ENCODE data around the gene SNCAIP. TPM values are rescaled to one million over a fixed set of nuclear protein-coding genes. Genes with fewer than 3 reads are reported as not detected.

SNCAIP gene
- total RNA-seq, 1 donor from 2014 or later: not detected

DNA sequence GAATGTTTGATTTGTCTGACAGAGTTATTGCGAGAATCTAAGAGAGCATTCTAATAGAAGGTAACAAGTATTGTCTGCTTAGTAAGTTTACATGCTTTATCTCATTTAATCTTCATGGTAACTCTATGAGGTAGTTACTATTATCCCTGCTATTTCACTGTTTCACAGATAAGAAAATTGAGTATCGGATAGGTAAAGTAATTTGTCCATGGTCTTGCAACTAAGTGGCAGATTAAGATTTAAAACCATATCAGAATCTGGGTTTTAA is 118.2 kb downstream of the SNCAIP start:
- no peaks in the 10 kb centered on the region for H3K9me3 Mint-ChIP-seq
- no peak overlapping the region for H3K27ac Mint-ChIP-seq
- no peaks in the 10 kb centered on the region for H3K4me1 Mint-ChIP-seq (ENCODE audit: low read depth)
- H3K4me3 Mint-ChIP-seq (ENCODE audit: low read depth): no peak overlapping the region
- H3K36me3 Mint-ChIP-seq (ENCODE audit: low read depth): no peaks in the 10 kb centered on the region
- no peak for DNase-seq (ENCODE audit: low spot score)
- no peaks in the 10 kb centered on the region for H3K27me3 Mint-ChIP-seq (ENCODE audit: low read depth)
- intact Hi-C loops (cut with micrococcal nuclease): no loop called here

DNA sequence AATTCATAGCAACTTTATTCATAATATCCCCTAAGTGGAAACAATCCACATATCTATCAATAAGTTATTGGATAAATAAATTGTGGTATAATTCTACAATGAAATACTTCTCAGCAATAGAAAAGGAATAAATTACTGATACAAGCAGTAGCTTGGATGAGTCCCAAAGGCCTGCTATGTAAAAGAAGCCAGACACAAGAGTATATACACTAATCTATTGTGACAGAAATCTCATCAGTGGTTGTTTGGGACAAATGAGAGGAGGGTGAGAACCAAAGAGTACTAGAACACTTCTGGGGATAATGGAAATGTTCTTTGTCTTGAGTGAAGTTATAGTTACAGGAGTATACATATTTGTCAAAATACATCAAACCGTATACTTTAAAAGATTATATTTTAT is 119.3 kb downstream of the SNCAIP start:
- DNase-seq (ENCODE audit: low spot score): no peak
- Mint-ChIP-seq H3K36me3 (ENCODE audit: low read depth) (no peaks in the 10 kb centered on the region), H3K27me3 (ENCODE audit: low read depth) (no peaks in the 10 kb centered on the region), H3K4me3 (ENCODE audit: low read depth) (no peak overlapping the region), H3K9me3 (no peaks in the 10 kb centered on the region), H3K4me1 (ENCODE audit: low read depth) (no peaks in the 10 kb centered on the region), H3K27ac (no peak overlapping the region)
- intact Hi-C loops (cut with micrococcal nuclease): no loop called here

DNA sequence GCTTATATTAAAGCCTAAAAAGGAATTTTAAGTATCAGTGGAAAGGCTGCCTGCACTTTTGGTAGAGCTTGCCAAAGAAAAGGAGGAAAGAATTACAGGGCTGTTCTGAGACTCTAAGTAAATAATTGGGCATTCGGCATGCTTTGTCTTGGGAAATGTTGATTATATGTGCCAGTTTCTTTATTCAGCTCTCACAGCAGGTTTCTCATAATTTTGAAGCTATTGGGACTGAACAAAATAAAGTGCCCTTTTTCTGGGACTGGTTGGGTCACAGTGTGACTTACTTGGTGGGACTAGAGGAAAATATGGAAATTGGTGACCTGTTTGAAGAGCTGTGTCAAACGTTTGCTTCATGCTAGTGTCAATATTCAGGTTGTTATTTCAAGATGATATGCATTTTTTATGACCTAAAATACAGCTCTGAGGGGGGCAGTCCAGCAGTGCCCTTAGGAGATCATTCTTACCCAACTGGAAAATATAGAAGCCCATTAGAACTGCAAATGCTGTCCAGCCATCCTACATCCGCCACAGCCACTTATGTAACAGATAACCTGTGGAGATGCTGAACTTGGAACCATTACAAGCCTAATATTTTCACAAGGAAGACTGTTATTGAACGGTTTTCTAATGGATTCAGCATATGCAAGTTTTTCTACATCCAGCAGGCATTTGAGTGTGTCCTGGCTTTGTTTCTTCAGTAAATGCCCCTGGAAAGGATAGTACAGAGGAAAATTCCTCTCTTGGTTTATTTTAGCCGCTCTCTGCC is 122.4 kb downstream of the SNCAIP start:
- no peak overlapping the region for H3K4me3 Mint-ChIP-seq (ENCODE audit: low read depth)
- no peaks in the 10 kb centered on the region for H3K27me3 Mint-ChIP-seq (ENCODE audit: low read depth)
- intact Hi-C loops (cut with micrococcal nuclease): no loop called here
- no peaks in the 10 kb centered on the region for H3K9me3 Mint-ChIP-seq
- DNase-seq (ENCODE audit: low spot score): no peak
- no peaks in the 10 kb centered on the region for H3K36me3 Mint-ChIP-seq (ENCODE audit: low read depth)
- H3K4me1 Mint-ChIP-seq (ENCODE audit: low read depth): no peaks in the 10 kb centered on the region
- H3K27ac Mint-ChIP-seq: no peak overlapping the region

DNA sequence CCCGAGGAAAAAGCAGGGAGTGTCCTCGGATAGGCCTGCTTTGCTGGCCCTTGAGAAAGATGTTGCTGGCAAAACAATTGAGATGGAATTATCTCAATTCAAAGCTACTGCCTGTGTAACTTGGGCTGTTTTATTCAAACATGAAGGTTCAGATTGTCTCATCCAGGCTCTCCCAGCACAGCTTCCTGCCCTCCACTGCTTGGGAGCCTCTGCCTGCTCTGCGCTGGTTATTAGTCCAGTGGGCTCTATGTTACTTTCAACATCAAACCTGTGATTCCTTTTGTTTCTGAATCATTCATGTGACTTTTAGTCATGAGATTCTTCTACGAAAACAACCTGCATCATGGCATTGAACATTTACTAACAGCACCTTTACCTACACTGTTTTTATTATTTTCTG is 123.2 kb downstream of the SNCAIP start:
- no peak for DNase-seq (ENCODE audit: low spot score)
- Mint-ChIP-seq H3K9me3 (no peaks in the 10 kb centered on the region), H3K27me3 (ENCODE audit: low read depth) (no peaks in the 10 kb centered on the region), H3K27ac (no peak overlapping the region), H3K4me3 (ENCODE audit: low read depth) (no peak overlapping the region), H3K4me1 (ENCODE audit: low read depth) (no peaks in the 10 kb centered on the region), H3K36me3 (ENCODE audit: low read depth) (no peaks in the 10 kb centered on the region)
- intact Hi-C loops (cut with micrococcal nuclease): no loop called here

DNA sequence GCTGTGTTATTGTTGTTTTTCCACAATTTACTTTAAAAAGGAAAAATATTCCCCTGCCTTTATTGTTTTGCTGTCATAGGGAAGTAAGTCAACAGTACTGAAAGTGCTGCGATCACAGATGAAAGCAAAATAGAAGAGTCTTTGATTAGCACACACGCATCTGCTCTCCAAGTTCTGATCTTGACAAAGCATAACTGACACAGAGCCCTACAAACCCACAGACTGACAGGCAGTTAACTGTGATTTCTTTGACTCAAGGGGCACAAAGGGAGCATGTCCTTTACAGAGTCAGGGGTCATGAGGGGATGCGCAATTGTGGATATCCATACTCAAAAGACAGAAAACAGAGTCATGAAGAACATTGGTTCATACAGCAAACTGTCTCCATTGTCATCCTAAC is 123.7 kb downstream of the SNCAIP start:
- H3K27me3 Mint-ChIP-seq (ENCODE audit: low read depth): no peaks in the 10 kb centered on the region
- H3K9me3 Mint-ChIP-seq: no peaks in the 10 kb centered on the region
- H3K4me1 Mint-ChIP-seq (ENCODE audit: low read depth): no peaks in the 10 kb centered on the region
- no peak for DNase-seq (ENCODE audit: low spot score)
- no peaks in the 10 kb centered on the region for H3K36me3 Mint-ChIP-seq (ENCODE audit: low read depth)
- H3K4me3 Mint-ChIP-seq (ENCODE audit: low read depth): no peak overlapping the region
- intact Hi-C loops (cut with micrococcal nuclease): no loop called here
- no peak overlapping the region for H3K27ac Mint-ChIP-seq

DNA sequence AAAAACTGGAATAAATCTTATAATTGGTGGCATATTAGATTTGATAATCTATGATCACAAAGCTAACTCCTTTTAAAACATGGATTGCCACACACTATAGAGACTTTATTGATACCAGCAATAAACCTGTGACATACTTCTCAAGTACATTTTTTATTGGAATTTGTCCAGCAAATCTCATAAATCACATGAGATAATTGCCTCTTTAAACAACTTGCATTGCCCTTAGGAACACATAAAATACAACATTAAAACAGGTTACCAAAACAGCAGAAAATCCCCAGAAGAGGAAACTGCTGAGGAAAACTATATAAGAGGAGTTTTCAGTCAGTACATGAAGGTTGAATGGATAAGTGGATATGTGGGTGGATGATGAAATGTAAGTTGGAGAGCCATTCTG is 124.6 kb downstream of the SNCAIP start:
- Mint-ChIP-seq H3K27ac (no peak overlapping the region), H3K9me3 (no peaks in the 10 kb centered on the region), H3K36me3 (ENCODE audit: low read depth) (no peaks in the 10 kb centered on the region), H3K4me1 (ENCODE audit: low read depth) (no peaks in the 10 kb centered on the region), H3K4me3 (ENCODE audit: low read depth) (no peak overlapping the region), H3K27me3 (ENCODE audit: low read depth) (no peaks in the 10 kb centered on the region)
- intact Hi-C loops (cut with micrococcal nuclease): no loop called here
- DNase-seq (ENCODE audit: low spot score): no peak

DNA sequence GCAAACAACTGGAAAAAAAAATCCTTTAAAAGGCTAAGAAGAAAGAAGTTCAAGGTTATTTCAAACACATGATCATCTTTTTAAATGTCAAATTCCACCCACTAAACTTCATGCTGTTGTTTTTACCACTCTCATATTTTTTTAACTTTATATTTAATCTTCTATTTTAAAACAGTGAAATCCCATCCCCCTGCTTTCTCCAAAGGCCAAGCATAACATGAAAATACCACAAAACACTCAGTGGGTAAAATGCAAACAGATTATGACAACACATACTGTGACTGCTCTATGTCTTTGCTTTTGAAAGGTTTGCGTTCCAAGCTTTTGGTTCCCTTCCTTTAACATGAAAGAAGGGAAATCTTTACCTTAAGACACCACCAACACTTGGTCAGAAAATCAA is 127.6 kb downstream of the SNCAIP start:
- Mint-ChIP-seq H3K9me3 (no peaks in the 10 kb centered on the region), H3K4me3 (ENCODE audit: low read depth) (no peak overlapping the region)

DNA sequence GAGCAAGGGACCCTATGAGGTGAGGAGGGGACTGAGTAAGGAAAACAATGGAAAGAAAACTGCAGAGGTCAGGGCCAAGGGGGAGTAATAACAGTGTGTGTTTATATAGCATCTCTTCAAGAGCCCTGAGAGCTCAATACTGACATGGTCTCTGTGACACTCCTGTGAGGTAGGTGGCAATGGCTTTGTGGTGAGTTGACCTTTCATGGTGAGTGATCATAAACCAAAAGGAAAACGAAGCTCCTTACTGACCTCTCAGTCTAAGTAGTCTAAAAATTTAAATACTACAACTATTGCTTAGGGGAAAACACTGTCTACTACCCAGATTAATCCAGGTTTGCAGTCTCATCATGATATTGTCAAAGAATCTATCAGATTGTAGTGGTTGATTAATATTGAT is 130.9 kb downstream of the SNCAIP start:
- Mint-ChIP-seq H3K36me3 (ENCODE audit: low read depth) (no peaks in the 10 kb centered on the region), H3K27ac (no peak overlapping the region), H3K4me1 (ENCODE audit: low read depth) (no peaks in the 10 kb centered on the region), H3K27me3 (ENCODE audit: low read depth) (no peaks in the 10 kb centered on the region), H3K9me3 (no peaks in the 10 kb centered on the region), H3K4me3 (ENCODE audit: low read depth) (no peak overlapping the region)
- no peak for DNase-seq (ENCODE audit: low spot score)
- intact Hi-C loops (cut with micrococcal nuclease): no loop called here

More for the DNA sequence above, 127.6 kb downstream of the SNCAIP start:
- no peaks in the 10 kb centered on the region for H3K36me3 Mint-ChIP-seq (ENCODE audit: low read depth)
- no peaks in the 10 kb centered on the region for H3K4me1 Mint-ChIP-seq (ENCODE audit: low read depth)
- H3K27ac Mint-ChIP-seq: no peak overlapping the region
- no peaks in the 10 kb centered on the region for H3K27me3 Mint-ChIP-seq (ENCODE audit: low read depth)
- no peak for DNase-seq (ENCODE audit: low spot score)
- intact Hi-C loops (cut with micrococcal nuclease): no loop called here

DNA sequence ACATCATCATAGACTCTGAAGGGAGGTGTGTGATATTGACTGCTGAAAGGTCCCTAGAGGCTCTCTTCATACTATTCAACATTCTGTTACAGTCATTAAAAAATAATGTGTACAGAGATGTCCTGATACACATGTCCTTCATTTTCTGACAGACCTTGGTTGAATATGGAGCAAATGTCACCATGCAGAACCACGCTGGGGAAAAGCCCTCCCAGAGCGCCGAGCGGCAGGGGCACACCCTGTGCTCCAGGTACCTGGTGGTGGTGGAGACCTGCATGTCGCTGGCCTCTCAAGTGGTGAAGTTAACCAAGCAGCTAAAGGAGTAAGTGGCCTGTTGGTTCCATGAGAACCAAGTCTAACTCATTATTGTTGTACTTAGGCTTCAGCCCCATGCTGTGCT is 132.4 kb downstream of the SNCAIP start:
- no peaks in the 10 kb centered on the region for H3K4me1 Mint-ChIP-seq (ENCODE audit: low read depth)
- intact Hi-C loops (cut with micrococcal nuclease): no loop called here
- no peaks in the 10 kb centered on the region for H3K36me3 Mint-ChIP-seq (ENCODE audit: low read depth)
- H3K9me3 Mint-ChIP-seq: no peaks in the 10 kb centered on the region
- no peak overlapping the region for H3K27ac Mint-ChIP-seq
- no peak for DNase-seq (ENCODE audit: low spot score)
- H3K4me3 Mint-ChIP-seq (ENCODE audit: low read depth): no peak overlapping the region
- no peaks in the 10 kb centered on the region for H3K27me3 Mint-ChIP-seq (ENCODE audit: low read depth)

DNA sequence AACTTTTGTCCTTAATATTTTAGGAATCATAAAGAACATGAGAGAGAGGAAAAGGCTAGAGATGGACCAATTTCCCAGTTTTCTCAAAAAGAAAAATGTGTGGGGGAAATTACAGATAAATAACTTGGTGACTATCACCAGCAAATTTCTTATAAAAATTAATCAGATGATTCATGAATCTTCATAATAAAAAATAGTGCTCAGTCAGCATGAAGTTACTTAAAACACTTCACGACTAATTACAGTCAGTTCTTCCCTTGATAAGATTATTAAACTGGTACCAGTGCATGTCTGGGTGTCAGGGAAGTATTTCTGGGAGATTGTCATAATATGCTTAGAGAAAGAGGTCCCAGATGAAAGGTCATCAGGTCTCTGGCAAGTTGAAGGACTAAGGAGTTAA is 133.0 kb downstream of the SNCAIP start:
- H3K27me3 Mint-ChIP-seq (ENCODE audit: low read depth): no peaks in the 10 kb centered on the region
- DNase-seq (ENCODE audit: low spot score): no peak

DNA sequence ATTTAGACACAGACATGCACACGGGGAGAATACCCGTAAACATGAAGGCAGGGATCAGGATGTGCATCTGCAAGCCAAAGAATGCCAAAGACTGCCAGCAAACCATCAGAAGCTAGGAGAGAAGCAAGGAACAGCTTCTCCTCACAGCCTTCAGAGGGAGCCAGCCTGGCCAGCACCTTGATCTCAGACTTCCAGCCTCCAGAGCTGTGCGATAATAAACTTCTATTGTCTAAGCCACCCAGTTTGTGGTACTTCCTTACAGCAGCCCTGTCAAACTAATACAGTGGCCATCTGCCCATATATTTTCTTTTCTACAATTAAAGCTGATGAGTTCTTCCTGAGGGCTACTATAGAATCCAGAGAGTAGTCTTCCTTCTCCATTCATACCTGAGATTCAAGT is 135.0 kb downstream of the SNCAIP start:
- Mint-ChIP-seq H3K27ac (no peak overlapping the region), H3K36me3 (ENCODE audit: low read depth) (no peaks in the 10 kb centered on the region), H3K4me1 (ENCODE audit: low read depth) (no peaks in the 10 kb centered on the region), H3K27me3 (ENCODE audit: low read depth) (no peaks in the 10 kb centered on the region), H3K4me3 (ENCODE audit: low read depth) (no peak overlapping the region), H3K9me3 (no peaks in the 10 kb centered on the region)
- intact Hi-C loops (cut with micrococcal nuclease): no loop called here
- no peak for DNase-seq (ENCODE audit: low spot score)

More for the DNA sequence above, 133.0 kb downstream of the SNCAIP start:
- Mint-ChIP-seq H3K4me1 (ENCODE audit: low read depth) (no peaks in the 10 kb centered on the region), H3K9me3 (no peaks in the 10 kb centered on the region), H3K4me3 (ENCODE audit: low read depth) (no peak overlapping the region), H3K36me3 (ENCODE audit: low read depth) (no peaks in the 10 kb centered on the region), H3K27ac (no peak overlapping the region)
- intact Hi-C loops (cut with micrococcal nuclease): no loop called here

DNA sequence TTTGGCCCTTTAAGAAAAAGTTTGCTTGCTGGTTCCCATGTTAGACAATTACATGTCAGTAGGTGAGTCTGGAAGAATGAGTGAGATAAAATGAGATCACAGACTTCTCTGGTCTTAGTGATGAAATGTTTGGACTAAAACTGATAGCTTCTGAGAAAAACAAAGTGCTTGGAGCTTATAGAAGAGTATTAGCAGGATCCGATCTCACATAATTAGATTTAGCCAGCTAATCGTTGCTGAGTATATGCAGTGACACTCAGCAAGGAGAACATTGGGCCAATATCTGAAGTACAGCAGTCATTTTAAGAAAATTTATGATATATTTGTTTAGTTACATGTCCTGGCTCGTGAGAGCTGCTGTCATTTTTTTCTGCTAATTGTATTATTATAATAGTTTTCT is 135.8 kb downstream of the SNCAIP start:
- H3K9me3 Mint-ChIP-seq: no peaks in the 10 kb centered on the region
- H3K36me3 Mint-ChIP-seq (ENCODE audit: low read depth): no peaks in the 10 kb centered on the region
- no peak overlapping the region for H3K4me3 Mint-ChIP-seq (ENCODE audit: low read depth)
- intact Hi-C loops (cut with micrococcal nuclease): no loop called here
- no peaks in the 10 kb centered on the region for H3K27me3 Mint-ChIP-seq (ENCODE audit: low read depth)
- DNase-seq (ENCODE audit: low spot score): no peak
- no peaks in the 10 kb centered on the region for H3K4me1 Mint-ChIP-seq (ENCODE audit: low read depth)
- H3K27ac Mint-ChIP-seq: no peak overlapping the region

DNA sequence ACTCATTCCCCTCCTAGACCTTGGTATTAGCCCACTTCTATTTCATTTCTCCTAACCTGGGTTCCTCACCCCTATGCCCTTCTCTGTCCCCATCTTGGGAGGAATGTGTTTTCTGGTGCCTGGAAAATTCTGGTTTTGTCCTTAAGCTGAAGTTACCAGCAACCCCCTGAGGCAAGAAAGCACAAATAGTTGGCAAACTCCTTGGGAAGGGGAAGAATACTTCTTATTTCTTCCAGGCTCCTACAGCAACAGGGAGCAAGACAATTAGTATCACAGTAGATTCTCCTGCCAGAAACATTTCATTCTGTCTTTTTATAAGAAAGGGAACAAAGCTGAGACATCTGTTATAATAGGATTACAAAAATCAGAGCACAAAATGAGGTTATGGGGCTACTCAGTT is 142.5 kb downstream of the SNCAIP start:
- DNase-seq (ENCODE audit: low spot score): no peak
- no peaks in the 10 kb centered on the region for H3K9me3 Mint-ChIP-seq
- H3K4me1 Mint-ChIP-seq (ENCODE audit: low read depth): no peaks in the 10 kb centered on the region
- no peak overlapping the region for H3K4me3 Mint-ChIP-seq (ENCODE audit: low read depth)
- H3K27me3 Mint-ChIP-seq (ENCODE audit: low read depth): no peaks in the 10 kb centered on the region
- H3K27ac Mint-ChIP-seq: no peak overlapping the region
- intact Hi-C loops (cut with micrococcal nuclease): no loop called here
- H3K36me3 Mint-ChIP-seq (ENCODE audit: low read depth): no peaks in the 10 kb centered on the region

DNA sequence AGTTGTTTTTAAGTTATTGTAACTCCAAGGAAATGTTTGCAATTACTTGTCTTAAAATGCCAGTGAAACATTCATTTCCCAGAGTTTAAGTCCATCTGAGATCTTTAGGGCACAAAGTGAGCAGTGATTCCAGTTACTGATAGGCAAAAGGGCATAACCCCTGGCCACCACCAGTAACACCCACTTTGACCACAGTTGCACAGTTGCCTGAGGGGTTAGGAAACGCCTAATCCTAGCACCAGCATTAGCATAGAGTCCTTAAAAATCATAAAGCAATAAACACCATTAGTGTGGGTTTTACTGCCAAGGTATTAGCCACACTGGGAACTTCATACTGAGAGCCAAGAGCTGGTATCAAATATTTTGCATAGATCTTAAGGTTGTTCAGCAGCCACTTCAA is 143.9 kb downstream of the SNCAIP start:
- no peak overlapping the region for H3K27ac Mint-ChIP-seq
- H3K4me3 Mint-ChIP-seq (ENCODE audit: low read depth): no peak overlapping the region
- DNase-seq (ENCODE audit: low spot score): no peak
- H3K27me3 Mint-ChIP-seq (ENCODE audit: low read depth): no peaks in the 10 kb centered on the region
- no peaks in the 10 kb centered on the region for H3K9me3 Mint-ChIP-seq
- no peaks in the 10 kb centered on the region for H3K4me1 Mint-ChIP-seq (ENCODE audit: low read depth)
- H3K36me3 Mint-ChIP-seq (ENCODE audit: low read depth): no peaks in the 10 kb centered on the region
- intact Hi-C loops (cut with micrococcal nuclease): no loop called here
